Measurements from ENCODE around the gene AGO3.

GRCh38 chr1:35971601-35972000 lies 40.7 kb downstream of the AGO3 start:
- TF ChIP-seq CTCF (conservative IDR thresholded peaks at IDR 0.05): no peak
- no peak for TF ChIP-seq EZH2 (IDR thresholded peaks at IDR 0.05; ENCODE audit: low read depth)
